K562 (cell line): Measurements from ENCODE around the gene GTF2A1L. TPM values are rescaled to one million over a fixed set of nuclear protein-coding genes. Genes with fewer than 3 reads are reported as not detected.

Experiments used
- ATAC-seq: fragments of 200-7000 bp; cut with Tn5 transposase; 3 replicates; pipeline ENCODE4 v1.9.1; 2020; ENCODE audit warnings: moderate library complexity
- BruUV-seq: library from RNA; stranded (reverse); fragments of 400-500 nt; replicated peaks from 2 replicates; lab custom pipeline; 2021; lab: Mats Ljungman, UMichigan
- CTCF ChIA-PET: fragments of 300-600 bp; formaldehyde crosslinking; extraction: SDS; loops from one replicate; lab custom pipeline; 2021; ENCODE audit warnings: low intra/inter-chr PET ratio; lab: Yijun Ruan, JAX
- POLR2A ChIA-PET: fragments of 300-600, 350-650 bp; sonication (Branson Sonifier 250); formaldehyde crosslinking; extraction: SDS; loops from one replicate; lab custom pipeline; 2021; ENCODE audit warnings: antibody characterized with exemption, inconsistent platforms; lab: Yijun Ruan, JAX
- DNase-seq, 4 experiments: peaks; one replicate each; pipeline versions ENCODE4 v3.0.0 to v3.0.0-alpha.2; 2011 to 2018; ENCODE audit warnings: low spot score in 3 of 4, mixed read lengths in 3 of 4; ENCODE audit errors: extremely low read depth in 1 of 4
- FAIRE-seq: peaks from 2 replicates; lab custom pipeline; 2011; peaks lifted over from hg19 to GRCh38; lab: Jason Lieb, UNC
- H2AFZ ChIP-seq: 2 replicates; pipeline ENCODE4 v1.6.0; 2011; ENCODE audit warnings: low read depth, low read length, control low read depth, inconsistent platforms
- H3K27ac ChIP-seq: fragments of 200-600 bp; 3 replicates; pipeline ENCODE4 v1.8.0; 2011; ENCODE audit warnings: low read depth, mild to moderate bottlenecking, control low read depth, inconsistent platforms, low read length, moderate library complexity, mixed read lengths; ENCODE audit errors: extremely low read depth
- H3K27me3 ChIP-seq, 2 experiments: fragments of 300-600 bp in 1 of 2; 2 replicates in 1 of 2; 3 replicates in 1 of 2; pipeline versions ENCODE4 v1.6.0 to v1.8.0; 2011; ENCODE audit warnings: inconsistent platforms in 2 of 2, low read length in 2 of 2, mild to moderate bottlenecking in 1 of 2, mixed read lengths in 1 of 2, moderate library complexity in 1 of 2; ENCODE audit not compliant: control insufficient read depth in 2 of 2, insufficient read depth in 2 of 2
- H3K36me3 ChIP-seq: fragments of 300-600 bp; 3 replicates; pipeline ENCODE4 v1.8.0; 2011; ENCODE audit warnings: mild to moderate bottlenecking, low read length, inconsistent platforms; ENCODE audit not compliant: control insufficient read depth, insufficient read depth
- H3K4me1 ChIP-seq, 2 experiments: fragments of 200-600 bp in 1 of 2; replicated peaks in 1 of 2; 2 replicates in 1 of 2; 3 replicates in 1 of 2; pipeline versions ENCODE4 v1.5.1 to v1.8.0; 2011; ENCODE audit warnings: inconsistent platforms in 2 of 2, low read length in 2 of 2, mild to moderate bottlenecking in 1 of 2, mixed read lengths in 1 of 2, moderate library complexity in 1 of 2; ENCODE audit not compliant: control insufficient read depth in 2 of 2, insufficient read depth in 2 of 2
- H3K4me2 ChIP-seq: 2 replicates; pipeline ENCODE4 v1.6.1; 2011; ENCODE audit warnings: low read length, control low read depth, inconsistent platforms, mixed read lengths; ENCODE audit not compliant: insufficient read depth
- H3K4me3 ChIP-seq: fragments of 200-600 bp; sonication (generic), shearing (Covaris generic); 2 replicates; pipeline ENCODE4 v1.5.1; 2016; ENCODE audit warnings: control low read depth, inconsistent platforms
- H3K79me2 ChIP-seq: fragments of 200-600 bp; 3 replicates; pipeline ENCODE4 v1.8.0; 2011; ENCODE audit warnings: low read length, inconsistent platforms; ENCODE audit not compliant: control insufficient read depth, insufficient read depth
- H3K9ac ChIP-seq, 2 experiments: 2 replicates each; pipeline versions ENCODE4 v1.6.0 to v1.6.1; 2011; ENCODE audit warnings: low read depth in 2 of 2, low read length in 2 of 2, control low read depth in 1 of 2, inconsistent platforms in 1 of 2, mild to moderate bottlenecking in 1 of 2, mixed read lengths in 1 of 2; ENCODE audit not compliant: insufficient read depth in 1 of 2
- H3K9me1 ChIP-seq: one replicate; pipeline ENCODE4 v1.6.0; 2011; ENCODE audit warnings: inconsistent platforms, mild to moderate bottlenecking, low read length, moderate library complexity; ENCODE audit not compliant: control insufficient read depth, insufficient read depth
- H3K9me3 ChIP-seq: replicated peaks from 2 replicates; pipeline ENCODE4 v1.5.1; 2011; ENCODE audit warnings: low read depth, low read length, inconsistent platforms; ENCODE audit not compliant: control insufficient read depth, insufficient read depth
- H4K20me1 ChIP-seq: replicated peaks from 2 replicates; pipeline ENCODE4 v1.6.1; 2011; ENCODE audit warnings: low read length, inconsistent platforms, mixed read lengths; ENCODE audit not compliant: control insufficient read depth, insufficient read depth
- FOXJ3 ChIP-seq: sonication (generic); formaldehyde crosslinking; IDR thresholded peaks from 2 replicates; pipeline ENCODE4 v1.4.0; 2020; ENCODE audit warnings: mild to moderate bottlenecking, missing genetic modification reagents
- GTF2E2 ChIP-seq: fragments of 200-800 bp; sonication (Bioruptor generic); IDR thresholded peaks from 2 replicates; pipeline ENCODE4 v1.6.1; 2016; ENCODE audit warnings: missing genetic modification characterization, missing compliant biosample characterization
- NFIC ChIP-seq: fragments of 450-650 bp; IDR thresholded peaks from 2 replicates; pipeline ENCODE4 v1.6.1; 2017; ENCODE audit warnings: mild to moderate bottlenecking, inconsistent platforms
- NR4A1 ChIP-seq, 2 experiments: fragments of 250-450 bp in 1 of 2; fragments of 450-650 bp in 1 of 2; sonication (Bioruptor Pico) in 1 of 2; IDR thresholded peaks; 2 replicates each; pipeline versions ENCODE4 v1.4.0 to v1.6.1; 2016 to 2020; ENCODE audit warnings: mild to moderate bottlenecking in 2 of 2, missing compliant biosample characterization in 1 of 2, missing genetic modification characterization in 1 of 2, moderate library complexity in 1 of 2
- PKNOX1 ChIP-seq: fragments of 450-650 bp; IDR thresholded peaks from 2 replicates; pipeline ENCODE4 v1.6.1; 2016
- SP2 ChIP-seq: IDR thresholded peaks from 2 replicates; pipeline ENCODE4 v1.6.1; 2011; ENCODE audit warnings: mild to moderate bottlenecking, low read depth, low read length, moderate library complexity; ENCODE audit not compliant: poor library complexity, severe bottlenecking; ENCODE audit errors: extremely low read depth
- XRCC4 ChIP-seq: IDR thresholded peaks from one replicate; pipeline ENCODE4 v1.6.1; 2011; ENCODE audit not compliant: insufficient read depth, insufficient read length; ENCODE audit errors: extremely low read depth
- ZHX1 ChIP-seq: fragments of 150-350 bp; conservative IDR thresholded peaks from 2 replicates; pipeline ENCODE4 v1.6.1; 2014; ENCODE audit warnings: low read length
- ZNF668 ChIP-seq: fragments of 250-450 bp; sonication (Bioruptor Pico); IDR thresholded peaks from 2 replicates; pipeline ENCODE4 v1.8.0; 2022; ENCODE audit warnings: mild to moderate bottlenecking, inconsistent platforms
- WGBS: fragments of 100-300 bp; shearing (Covaris generic); methylation state at CpG from one replicate; pipeline ENCODE4 v1.1.6; 2016; ENCODE audit warnings: low coverage, mixed read lengths; ENCODE audit not compliant: insufficient coverage; ENCODE audit errors: missing lambda C conversion rate; 5-methylcytosine and 5-hydroxymethylcytosine counted together
- in situ Hi-C: fragments of 300-500 bp; cut with MboI; formaldehyde crosslinking; loops from 4 replicates; pipeline ENCODE4 v1.15.0; 2018; ENCODE audit warnings: inconsistent platforms, mixed read lengths
- intact Hi-C: fragments of 100-400 bp; cut with micrococcal nuclease; formaldehyde crosslinking; loops from 2 replicates; pipeline ENCODE4 v1.14.2; 2022
- polyA plus RNA-seq, 8 experiments: library from polyadenylated mRNA; depleted of rRNA in 4 of 8; stranded (reverse) in 5 of 8; unstranded in 3 of 8; fragments of >200 nt; fragmentation: Nextera tagmentation in 2 of 8; fragmentation: Illumina TruSeq in 1 of 8; extraction: Ambion mirVana in 2 of 8; extraction: Trizol in 1 of 8; gene quantifications; 2 replicates each; pipeline versions ENCODE4 v1.2.1 to v1.2.3, GENCODE V29; 2011 to 2014; ENCODE audit warnings: inconsistent platforms in 1 of 8, missing spikeins in 1 of 8
- total RNA-seq, 7 experiments: library from RNA; depleted of rRNA in 6 of 7; stranded (reverse); fragments of >200 nt in 6 of 7; fragmentation: Illumina TruSeq in 2 of 7; extraction: Trizol in 2 of 7; gene quantifications; 2 replicates each; pipeline versions ENCODE4 v1.2.1 to v1.2.3, GENCODE V29; 2011 to 2021; ENCODE audit warnings: low replicate concordance in 1 of 7

GTF2A1L gene
- total and polyA plus RNA-seq, 9 of the 15 experiments (the other 6 are each of a cell fraction or from before 2014, with no cell fraction given) = 0.05 to 0.35 (median 0.12) TPM; not detected in 5

GRCh38 chr2:48572816-48573215 is 44.8 kb upstream of the GTF2A1L start:
- in situ Hi-C loops = no loop called here
- no TSS peak for BruUV-seq
- no peak for FAIRE-seq

More at GRCh38 chr2:48572816-48573215, 44.8 kb upstream of the GTF2A1L start:
- DNase-seq = peak in 3 of 4 experiments; percentile 20 to 28 (median 21)
- H3K9me3 ChIP-seq = no peaks in the 10 kb centered on the region
- WGBS = 15% methylated on average over 5 of the region's 5 CpGs
- no peak overlapping the region for H2AFZ ChIP-seq
- TF ChIP-seq NR4A1 (CRISPR knock-in tag; IDR thresholded peaks at IDR 0.05) (no peak), NR4A1 (tag; IDR thresholded peaks at IDR 0.05) (no peak), PKNOX1 (peak; percentile 19; the same call in 1 of the 2 replicates), GTF2E2 (tag) (no peak), FOXJ3 (CRISPR knock-in tag) (no peak), ZHX1 (no peak), ZNF668 (CRISPR knock-in tag) (no peak), NFIC (peak; percentile 80), SP2 (no peak), XRCC4 (no peak)
- no peak overlapping the region for H3K27ac ChIP-seq
- peaks cover 5 to 6% of the 10 kb centered on the region in 2 experiments; a peak in 2 of 5 replicates for H3K4me1 ChIP-seq
- ATAC-seq = peak; percentile 63
- H3K4me3 ChIP-seq = no peak overlapping the region
- H3K27me3 ChIP-seq = peaks cover 4 to 9% of the 10 kb centered on the region in 2 experiments; a peak in 2 of 5 replicates
- H3K4me2 ChIP-seq = no peak overlapping the region
- no peaks in the 10 kb centered on the region for H3K9me1 ChIP-seq
- H3K79me2 ChIP-seq = no peaks in the 10 kb centered on the region
- no peaks in the 10 kb centered on the region for H3K36me3 ChIP-seq
- ChIA-PET POLR2A (interaction anchor here (0.6 kb wide), 1 partner anchor 38 kb away, joined by 3 read pairs; no protein-coding TSS in a partner anchor), CTCF (no interaction called here)
- intact Hi-C loops = no loop called here
- 0 out of 4 replicates have a peak overlapping the region, but pooled peaks of 1 of the 2 experiments have one; percentile 74 for H3K9ac ChIP-seq
- no peaks in the 10 kb centered on the region for H4K20me1 ChIP-seq
